GM12892 (cell line): Measurements from ENCODE around the gene ST7L.

Source experiments
- POLR2A ChIP-seq: IDR thresholded peaks from 2 replicates; pipeline ENCODE4 v1.6.1; 2011; ENCODE audit warnings: low read depth, low read length, control low read depth
- POLR2AphosphoS5 ChIP-seq: IDR thresholded peaks from 2 replicates; pipeline ENCODE4 v1.6.1; 2011; ENCODE audit warnings: low read depth, low read length, control low read depth

DNA sequence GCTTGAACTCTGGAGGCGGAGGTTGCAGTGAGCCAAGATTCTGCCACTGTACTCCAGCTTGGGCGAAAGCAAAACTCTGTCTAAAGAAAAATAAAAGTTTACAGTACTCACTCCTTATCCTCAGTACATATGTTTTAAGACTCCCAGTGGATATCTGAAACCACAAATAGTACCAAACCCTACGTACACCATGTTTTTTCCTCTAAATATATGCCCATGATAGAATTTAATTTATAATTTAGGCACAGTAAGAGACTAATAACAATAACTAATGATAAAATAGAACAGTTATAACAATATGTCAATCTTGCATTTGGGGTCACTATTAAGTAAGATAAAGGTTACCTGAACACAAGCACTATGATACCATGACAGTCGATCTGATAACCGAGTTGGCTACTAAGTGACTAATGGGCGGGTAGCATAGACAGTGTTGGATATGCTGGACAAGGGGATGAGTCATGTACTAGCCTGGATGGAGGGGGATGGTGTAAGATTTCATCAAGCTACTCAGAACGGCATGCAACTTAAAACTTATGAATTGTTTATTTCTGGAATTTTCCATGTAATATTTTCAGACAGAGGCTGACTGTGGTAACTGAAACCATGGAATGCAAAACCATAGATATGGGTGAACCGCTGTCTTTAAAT is 43.7 kb downstream of the ST7L start:
- TF ChIP-seq POLR2AphosphoS5 (no peak), POLR2A (no peak)
